HCT116 (cell line): ENCODE data around the gene BMPER. TPM values are rescaled to one million over a fixed set of nuclear protein-coding genes. Genes with fewer than 3 reads are reported as not detected.

Experiments used
- ATAC-seq: fragments of 200-7000 bp; cut with Tn5 transposase; 2 replicates; pipeline ENCODE4 v1.9.1; 2020; ENCODE audit warnings: mild to moderate bottlenecking, moderate library complexity
- BruUV-seq: library from RNA; stranded (reverse); fragments of 400-500 nt; replicated peaks from 2 replicates; lab custom pipeline; 2021; lab: Mats Ljungman, UMichigan
- CTCF ChIA-PET: fragments of 300-600 bp; sonication (Branson Sonifier 250); formaldehyde crosslinking; loops from one replicate; lab custom pipeline; 2021; ENCODE audit warnings: antibody characterized with exemption; lab: Charles Lee
- POLR2A ChIA-PET: fragments of 300-600, 350-600 bp; sonication (Branson Sonifier 250); formaldehyde crosslinking; loops from one replicate; lab custom pipeline; 2021; ENCODE audit warnings: antibody characterized with exemption; lab: Charles Lee
- RAD21 ChIA-PET, 2 experiments: fragments of 300-600 bp; sonication (Branson Sonifier 250); formaldehyde crosslinking; loops; one replicate each; lab custom pipeline; 2023; ENCODE audit warnings: low total read pairs in 2 of 2; ENCODE audit not compliant: uncharacterized antibody in 2 of 2, unreplicated experiment in 2 of 2, low non-redundant PET in 1 of 2; lab: Charles Lee
- DNase-seq: peaks from one replicate; pipeline ENCODE4 v3.0.0-alpha.2; 2010; ENCODE audit warnings: low read depth, low spot score
- H2AFZ ChIP-seq: fragments of 200-600 bp; shearing (Covaris generic), sonication (generic); 2 replicates; pipeline ENCODE4 v1.6.1; 2017; ENCODE audit warnings: low read depth, mixed run types, mixed read lengths, antibody characterized with exemption, low read length; ENCODE audit not compliant: poor library complexity, severe bottlenecking
- H3K27ac ChIP-seq: 2 replicates; pipeline ENCODE4 v1.5.1; 2012; ENCODE audit warnings: low read depth, low read length
- H3K27me3 ChIP-seq: fragments of 200-600 bp; sonication (generic); 2 replicates; pipeline ENCODE4 v1.6.1; 2016; ENCODE audit warnings: mixed run types, low read length, mixed read lengths; ENCODE audit not compliant: insufficient read depth
- H3K36me3 ChIP-seq, 2 experiments: fragments of 200-500 bp in 1 of 2; fragments of 200-600 bp in 1 of 2; sonication (Bioruptor generic) in 1 of 2; sonication (generic) in 1 of 2; 2 replicates each; pipeline versions ENCODE4 v1.5.1 to v1.6.1; 2014 to 2016; ENCODE audit warnings: low read length in 2 of 2, inconsistent platforms in 1 of 2, mixed read lengths in 1 of 2, mixed run types in 1 of 2; ENCODE audit not compliant: insufficient read depth in 2 of 2, control insufficient read depth in 1 of 2
- H3K4me1 ChIP-seq, 2 experiments: fragments of 200-600 bp in 1 of 2; sonication (generic) in 1 of 2; 2 replicates each; pipeline versions ENCODE4 v1.5.1 to v1.6.1; 2012 to 2017; ENCODE audit warnings: low read length in 2 of 2, inconsistent platforms in 1 of 2, mild to moderate bottlenecking in 1 of 2, mixed read lengths in 1 of 2, mixed run types in 1 of 2, moderate library complexity in 1 of 2; ENCODE audit not compliant: insufficient read depth in 2 of 2, control insufficient read depth in 1 of 2
- H3K4me2 ChIP-seq: fragments of 200-600 bp; sonication (generic); 2 replicates; pipeline ENCODE4 v1.6.1; 2017; ENCODE audit warnings: mixed run types, low read length, mixed read lengths
- H3K4me3 ChIP-seq, 2 experiments: fragments of 200-600 bp in 1 of 2; sonication (generic) in 1 of 2; replicated peaks in 1 of 2; 2 replicates each; pipeline ENCODE4 v1.5.1; 2011 to 2016; ENCODE audit warnings: low read length in 2 of 2, control low read depth in 1 of 2, low read depth in 1 of 2, mild to moderate bottlenecking in 1 of 2, mixed read lengths in 1 of 2, mixed run types in 1 of 2
- H3K79me2 ChIP-seq: fragments of 200-600 bp; sonication (generic); 2 replicates; pipeline ENCODE4 v1.6.1; 2017; ENCODE audit warnings: mild to moderate bottlenecking, mixed run types, low read length, moderate library complexity, mixed read lengths; ENCODE audit not compliant: insufficient read depth
- H3K9ac ChIP-seq: fragments of 200-600 bp; sonication (generic); 2 replicates; pipeline ENCODE4 v1.6.1; 2016; ENCODE audit warnings: low read length, mixed read lengths
- H3K9me2 ChIP-seq: fragments of 200-600 bp; sonication (generic), shearing (Covaris generic); 2 replicates; pipeline ENCODE4 v1.6.1; 2017; ENCODE audit warnings: mixed run types, mild to moderate bottlenecking, moderate library complexity; ENCODE audit not compliant: insufficient read depth
- H3K9me3 ChIP-seq, 2 experiments: fragments of 200-500 bp in 1 of 2; fragments of 200-600 bp in 1 of 2; sonication (Bioruptor generic) in 1 of 2; sonication (generic) in 1 of 2; 2 replicates each; pipeline ENCODE4 v1.6.1; 2014 to 2017; ENCODE audit warnings: low read length in 2 of 2, mixed read lengths in 2 of 2, inconsistent platforms in 1 of 2, low read depth in 1 of 2, mild to moderate bottlenecking in 1 of 2, mixed run types in 1 of 2, moderate library complexity in 1 of 2; ENCODE audit not compliant: control insufficient read depth in 1 of 2, insufficient read depth in 1 of 2
- H4K20me1 ChIP-seq: fragments of 200-600 bp; sonication (generic), shearing (Covaris generic); 2 replicates; pipeline ENCODE4 v1.6.1; 2017; ENCODE audit warnings: mixed run types, mild to moderate bottlenecking, moderate library complexity; ENCODE audit not compliant: insufficient read depth
- ATF3 ChIP-seq: IDR thresholded peaks from 2 replicates; pipeline ENCODE4 v1.6.1; 2012
- CBX3 ChIP-seq: IDR thresholded peaks from 2 replicates; pipeline ENCODE4 v1.6.1; 2012; ENCODE audit warnings: low read depth
- CTCF ChIP-seq, 3 experiments: fragments of 200-600 bp in 1 of 3; sonication (generic) in 1 of 3; IDR thresholded peaks in 2 of 3; conservative IDR thresholded peaks in 1 of 3; 2 replicates each; pipeline ENCODE4 v1.5.1; 2012 to 2017; ENCODE audit warnings: low read depth in 2 of 3, low read length in 2 of 3, antibody characterized with exemption in 1 of 3, borderline replicate concordance in 1 of 3, control low read depth in 1 of 3, mild to moderate bottlenecking in 1 of 3, mixed read lengths in 1 of 3, mixed run types in 1 of 3, moderate library complexity in 1 of 3; ENCODE audit not compliant: insufficient read depth in 1 of 3
- ELF1 ChIP-seq: IDR thresholded peaks from 2 replicates; pipeline ENCODE4 v1.6.1; 2012; ENCODE audit warnings: low read depth, borderline replicate concordance
- EZH2 ChIP-seq: fragments of 200-600 bp; sonication (generic); IDR thresholded peaks from 2 replicates; pipeline ENCODE4 v1.6.1; 2017; ENCODE audit warnings: antibody characterized with exemption, mixed run types
- FOSL1 ChIP-seq: IDR thresholded peaks from 2 replicates; pipeline ENCODE4 v1.6.1; 2012; ENCODE audit warnings: low read depth
- RAD21 ChIP-seq: IDR thresholded peaks from 2 replicates; pipeline ENCODE4 v1.6.1; 2012; ENCODE audit warnings: low read depth, mild to moderate bottlenecking
- SP1 ChIP-seq: IDR thresholded peaks from 2 replicates; pipeline ENCODE4 v1.6.1; 2012; ENCODE audit warnings: low read depth
- ZFX ChIP-seq: fragments of 450-650 bp; IDR thresholded peaks from 2 replicates; pipeline ENCODE4 v1.6.1; 2017
- intact Hi-C: fragments of 100-400 bp; cut with micrococcal nuclease; formaldehyde crosslinking; loops from 2 replicates; pipeline ENCODE4 v1.10.0; 2022
- total RNA-seq: library from RNA; stranded (reverse); gene quantifications from one replicate; pipeline ENCODE4 v1.2.1, GENCODE V29; 2021; ENCODE audit not compliant: unreplicated experiment

BMPER gene
- total RNA-seq, 1 experiment from 2014 or later = not detected

- TF ChIP-seq CTCF (IDR thresholded peaks at IDR 0.05 in 2 of 3, conservative IDR thresholded peaks at IDR 0.05 in 1 of 3; ENCODE audit: borderline replicate concordance in 1 of 3, insufficient read depth in 1 of 3, low read depth in 2 of 3, low read length in 2 of 3) = no peak
- TF ChIP-seq, all 23 proteins: peak for 0
Observed at GRCh38 chr7:34156336-34156735, 251.0 kb downstream of the BMPER start (continued).

GRCh38 chr7:34157137-34157536, 251.8 kb downstream of the BMPER start:
- no peaks in the 10 kb centered on the region for H3K27me3 ChIP-seq
- no peak for DNase-seq
- no peak overlapping the region for H2AFZ ChIP-seq
- H3K36me3 ChIP-seq = no peaks in the 10 kb centered on the region
- H3K9me2 ChIP-seq = no peaks in the 10 kb centered on the region
- H3K4me2 ChIP-seq = no peak overlapping the region
- no peak overlapping the region for H3K9ac ChIP-seq
- CTCF ChIA-PET = interaction anchor here (1.1 kb wide), 1 partner anchor 9 kb away, joined by 4 read pairs; no protein-coding TSS in a partner anchor
- peaks cover 0 to 5% of the 10 kb centered on the region in 2 experiments; a peak in 1 of 4 replicates for H3K4me1 ChIP-seq
- no peak for TF ChIP-seq ATF3
- TF ChIP-seq EZH2 = no peak
- TF ChIP-seq FOSL1 = no peak
- no peak for TF ChIP-seq CTCF (IDR thresholded peaks at IDR 0.05 in 2 of 3, conservative IDR thresholded peaks at IDR 0.05 in 1 of 3; ENCODE audit: borderline replicate concordance in 1 of 3, insufficient read depth in 1 of 3, low read depth in 2 of 3, low read length in 2 of 3)
- TF ChIP-seq ELF1 = no peak
- TF ChIP-seq RAD21 = no peak
- TF ChIP-seq CBX3 = no peak
- TF ChIP-seq ZFX = no peak
- no peak for TF ChIP-seq SP1
- BruUV-seq = no TSS peak
- H4K20me1 ChIP-seq = no peaks in the 10 kb centered on the region
- no peak for ATAC-seq
- RAD21 ChIA-PET = no interaction called here
- intact Hi-C loops = no loop called here
- H3K4me3 ChIP-seq = no peak overlapping the region
- H3K9me3 ChIP-seq = no peaks in the 10 kb centered on the region
- POLR2A ChIA-PET = no interaction called here
- no peak overlapping the region for H3K27ac ChIP-seq
- no peaks in the 10 kb centered on the region for H3K79me2 ChIP-seq
